ENCODE results near the gene DDX41.

GRCh38 chr5:177504086-177505056 lies 12.4 kb downstream of the DDX41 start:
- TF ChIP-seq CTCF (conservative IDR thresholded peaks at IDR 0.05; ENCODE audit: low read length) (no peak), EZH2phosphoT487 (IDR thresholded peaks at IDR 0.05; ENCODE audit: borderline replicate concordance, low read depth, low read length) (no peak)
